Measurements from ENCODE around the gene RBM38.

The RBM38 gene

DNA sequence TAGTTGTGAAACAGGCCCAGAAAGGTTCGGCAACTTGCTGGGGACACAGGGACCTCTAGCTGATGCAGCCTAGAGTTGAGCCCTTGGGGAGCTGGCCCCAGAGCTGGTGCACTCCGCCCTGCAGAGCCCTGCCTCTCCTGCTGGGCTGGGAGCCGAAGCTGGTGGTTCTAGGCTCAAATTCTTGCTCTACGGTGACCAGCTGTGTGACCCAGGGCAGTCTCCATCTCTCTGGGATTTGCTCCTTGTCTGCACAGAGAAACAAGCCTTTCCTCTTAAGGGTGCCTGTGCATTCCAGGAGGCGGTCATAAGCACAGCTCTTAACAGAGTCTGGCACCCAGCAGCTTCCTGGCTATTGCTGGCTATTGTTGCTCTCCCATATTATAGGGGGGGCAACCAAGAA, 47.4 kb downstream of the RBM38 start:
- peak; percentile 69 for DNase-seq (ENCODE audit: low spot score)
- no peaks in the 10 kb centered on the region for H3K27me3 ChIP-seq (ENCODE audit: insufficient read depth, poor library complexity, severe bottlenecking)
- no peak overlapping the region for H3K27ac ChIP-seq (ENCODE audit: poor library complexity, severe bottlenecking)
- H3K36me3 ChIP-seq (ENCODE audit: low read depth): no peaks in the 10 kb centered on the region
- H3K4me1 ChIP-seq (ENCODE audit: insufficient read depth, poor library complexity, severe bottlenecking): peaks cover 15% of the 10 kb centered on the region
- H3K9me3 ChIP-seq (ENCODE audit: severe bottlenecking): no peaks in the 10 kb centered on the region
- ATAC-seq (ENCODE audit: low read depth): no peak
- TF ChIP-seq, protein P1, sequence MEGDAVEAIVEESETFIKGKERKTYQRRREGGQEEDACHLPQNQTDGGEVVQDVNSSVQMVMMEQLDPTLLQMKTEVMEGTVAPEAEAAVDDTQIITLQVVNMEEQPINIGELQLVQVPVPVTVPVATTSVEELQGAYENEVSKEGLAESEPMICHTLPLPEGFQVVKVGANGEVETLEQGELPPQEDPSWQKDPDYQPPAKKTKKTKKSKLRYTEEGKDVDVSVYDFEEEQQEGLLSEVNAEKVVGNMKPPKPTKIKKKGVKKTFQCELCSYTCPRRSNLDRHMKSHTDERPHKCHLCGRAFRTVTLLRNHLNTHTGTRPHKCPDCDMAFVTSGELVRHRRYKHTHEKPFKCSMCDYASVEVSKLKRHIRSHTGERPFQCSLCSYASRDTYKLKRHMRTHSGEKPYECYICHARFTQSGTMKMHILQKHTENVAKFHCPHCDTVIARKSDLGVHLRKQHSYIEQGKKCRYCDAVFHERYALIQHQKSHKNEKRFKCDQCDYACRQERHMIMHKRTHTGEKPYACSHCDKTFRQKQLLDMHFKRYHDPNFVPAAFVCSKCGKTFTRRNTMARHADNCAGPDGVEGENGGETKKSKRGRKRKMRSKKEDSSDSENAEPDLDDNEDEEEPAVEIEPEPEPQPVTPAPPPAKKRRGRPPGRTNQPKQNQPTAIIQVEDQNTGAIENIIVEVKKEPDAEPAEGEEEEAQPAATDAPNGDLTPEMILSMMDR (IDR thresholded peaks at IDR 0.05; ENCODE audit: poor library complexity, severe bottlenecking): no peak
- H3K4me3 ChIP-seq (ENCODE audit: severe bottlenecking): no peak overlapping the region

GRCh38 chr20:57439432-57439831, 48.2 kb downstream of the RBM38 start:
- Histone ChIP-seq H3K36me3 (ENCODE audit: low read depth) (no peaks in the 10 kb centered on the region), H3K4me1 (ENCODE audit: insufficient read depth, poor library complexity, severe bottlenecking) (peaks cover 15% of the 10 kb centered on the region), H3K27me3 (ENCODE audit: insufficient read depth, poor library complexity, severe bottlenecking) (no peaks in the 10 kb centered on the region), H3K9me3 (ENCODE audit: severe bottlenecking) (no peaks in the 10 kb centered on the region), H3K4me3 (ENCODE audit: severe bottlenecking) (no peak overlapping the region), H3K27ac (ENCODE audit: poor library complexity, severe bottlenecking) (no peak overlapping the region)
- DNase-seq (ENCODE audit: low spot score) (peak; percentile 82), ATAC-seq (ENCODE audit: low read depth) (peak; percentile 33)
- TF ChIP-seq, protein P1 (IDR thresholded peaks at IDR 0.05; ENCODE audit: poor library complexity, severe bottlenecking): no peak

DNA sequence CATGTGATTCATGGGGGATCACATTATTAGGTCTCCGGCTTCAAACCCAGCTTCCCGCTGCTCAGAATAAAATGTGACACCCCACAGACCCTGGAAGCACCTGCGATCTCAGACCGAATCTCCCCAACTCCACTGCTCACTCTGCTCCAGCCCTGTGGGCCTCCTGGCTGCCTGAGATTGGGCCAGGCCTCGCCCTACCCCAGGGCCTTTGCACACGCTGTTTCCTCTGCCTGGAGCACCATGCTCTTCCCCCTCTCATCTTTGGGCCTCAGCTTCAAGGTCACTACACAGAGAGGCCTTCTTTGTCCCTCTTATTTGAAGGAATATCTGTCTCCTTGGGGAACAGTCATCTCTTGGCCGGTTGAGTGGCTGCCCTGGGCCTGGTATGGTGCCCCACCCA, 48.8 kb downstream of the RBM38 start:
- DNase-seq (ENCODE audit: low spot score) (no peak), ATAC-seq (ENCODE audit: low read depth) (no peak)
- H3K27ac ChIP-seq (ENCODE audit: poor library complexity, severe bottlenecking): no peak overlapping the region
- peaks cover 14% of the 10 kb centered on the region for H3K4me1 ChIP-seq (ENCODE audit: insufficient read depth, poor library complexity, severe bottlenecking)
- H3K27me3 ChIP-seq (ENCODE audit: insufficient read depth, poor library complexity, severe bottlenecking): no peaks in the 10 kb centered on the region
- H3K9me3 ChIP-seq (ENCODE audit: severe bottlenecking): no peaks in the 10 kb centered on the region
- H3K4me3 ChIP-seq (ENCODE audit: severe bottlenecking): no peak overlapping the region
- TF ChIP-seq, protein P1 (IDR thresholded peaks at IDR 0.05; ENCODE audit: poor library complexity, severe bottlenecking): no peak
- H3K36me3 ChIP-seq (ENCODE audit: low read depth): no peaks in the 10 kb centered on the region

DNA sequence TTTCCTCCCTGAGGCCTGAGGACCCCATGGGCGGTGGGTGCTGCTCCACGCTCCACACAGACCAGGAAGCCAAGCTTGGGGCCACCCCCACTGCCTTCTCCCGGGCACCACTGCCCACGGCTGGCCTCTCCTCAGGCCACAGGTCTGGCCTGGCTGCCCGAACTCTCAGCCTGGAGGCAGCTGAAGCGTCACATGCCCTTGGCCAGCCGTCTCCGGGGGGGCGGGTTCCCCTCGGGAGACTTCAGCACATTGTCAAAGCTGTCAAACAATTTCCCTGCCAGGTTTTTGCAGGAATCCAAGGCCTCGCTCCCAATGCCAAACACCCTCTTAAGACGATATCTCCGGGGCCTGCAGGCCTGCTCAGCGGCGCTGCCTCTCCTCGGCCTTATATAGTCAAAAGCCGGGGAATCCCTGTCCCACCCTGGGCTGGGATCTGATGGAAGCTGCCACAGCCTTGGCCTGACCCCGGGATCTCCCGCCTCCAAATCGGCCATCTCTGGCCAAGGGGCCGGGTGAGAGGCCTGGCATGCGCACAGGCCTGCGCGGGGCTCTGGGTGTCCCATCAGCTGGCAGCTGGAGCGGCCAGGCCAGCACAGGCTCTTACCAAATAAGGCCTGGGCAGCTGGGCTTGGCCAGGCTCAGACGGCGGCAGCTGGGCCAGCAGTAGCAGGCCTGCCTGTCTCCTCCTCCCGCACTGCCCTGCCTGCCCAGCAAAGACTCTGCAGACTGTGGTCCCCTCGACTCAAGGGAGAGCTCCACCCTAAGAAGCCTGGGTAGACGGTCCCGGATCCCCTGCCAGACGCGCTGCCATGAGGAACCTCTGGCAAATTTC, 49.7 kb downstream of the RBM38 start:
- H3K9me3 ChIP-seq (ENCODE audit: severe bottlenecking): no peaks in the 10 kb centered on the region
- no peaks in the 10 kb centered on the region for H3K27me3 ChIP-seq (ENCODE audit: insufficient read depth, poor library complexity, severe bottlenecking)
- DNase-seq (ENCODE audit: low spot score) (peak; percentile 86), ATAC-seq (ENCODE audit: low read depth) (peak; percentile 38)
- no peak overlapping the region for H3K4me3 ChIP-seq (ENCODE audit: severe bottlenecking)
- no peak overlapping the region for H3K27ac ChIP-seq (ENCODE audit: poor library complexity, severe bottlenecking)
- TF ChIP-seq, protein P1 (IDR thresholded peaks at IDR 0.05; ENCODE audit: poor library complexity, severe bottlenecking): no peak
- H3K4me1 ChIP-seq (ENCODE audit: insufficient read depth, poor library complexity, severe bottlenecking): peaks cover 5% of the 10 kb centered on the region
- no peaks in the 10 kb centered on the region for H3K36me3 ChIP-seq (ENCODE audit: low read depth)
